NCI-H1436 (cell line): Measurements from ENCODE around the gene OARD1.
A peak's percentile ranks its signal among the peaks of the same experiment; 100 is the strongest.

ENCODE experiments used
- DNase-seq: peaks from one replicate; lab custom pipeline; 2025; lab: John Stamatoyannopoulos, UW

Gene OARD1

GRCh38 chr6:41074692-41075436 lies 2.7 kb upstream of the OARD1 start:
- DNase-seq = no peak

DNA sequence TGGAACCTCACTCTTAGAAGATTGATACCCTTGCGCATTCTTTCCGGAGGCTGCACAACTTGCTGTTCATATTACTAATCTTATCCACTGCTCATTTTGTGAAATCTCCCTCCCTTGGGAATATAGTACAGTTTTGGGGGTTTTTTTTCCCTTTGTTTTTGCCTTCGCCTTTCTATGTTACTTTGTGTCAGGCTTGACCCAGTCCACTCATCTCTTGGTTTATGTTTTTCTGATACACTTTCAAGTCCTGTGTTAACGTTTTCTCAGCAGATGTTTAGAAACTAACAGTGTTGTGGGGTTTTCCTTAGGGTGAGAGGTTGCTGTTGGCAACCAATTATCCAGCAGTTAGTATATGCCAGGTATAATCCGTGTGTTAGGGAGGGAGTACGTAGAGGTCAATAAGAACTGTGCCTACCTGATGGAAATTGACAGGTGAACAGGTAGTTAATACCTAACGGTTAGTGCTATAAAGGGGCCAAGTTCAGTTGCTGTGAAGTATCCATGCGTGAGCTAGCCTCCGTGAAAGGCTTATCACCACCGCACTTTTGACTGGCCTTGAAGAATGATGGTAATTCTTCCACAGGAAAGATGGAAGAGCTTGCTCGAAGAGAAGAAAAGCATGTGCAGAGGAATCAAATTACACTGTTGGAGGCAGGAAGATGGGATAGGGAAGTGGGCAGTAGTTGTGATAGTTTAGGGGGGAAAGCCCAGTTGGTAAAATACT lies 2.0 kb upstream of the OARD1 start:
- no peak for DNase-seq

- peak; percentile 81 for DNase-seq
Measured at GRCh38 chr6:41073203-41073967, 1.2 kb upstream of the OARD1 start.

- DNase-seq = no peak
Measured at GRCh38 chr6:41072836-41073202, 663 bp upstream of the OARD1 start, which contains the start of gene NFYA. Gene NFYA (plus strand): TSS chr6:41072974. CDS start chr6:41079090, 6,116 bp downstream.

- DNase-seq = no peak
Measured at GRCh38 chr6:41071501-41071922, 644 bp downstream of the OARD1 start.

- DNase-seq = peak; percentile 62
Measured at GRCh38 chr6:41066867-41067304, 5.3 kb downstream of the OARD1 start.

DNA sequence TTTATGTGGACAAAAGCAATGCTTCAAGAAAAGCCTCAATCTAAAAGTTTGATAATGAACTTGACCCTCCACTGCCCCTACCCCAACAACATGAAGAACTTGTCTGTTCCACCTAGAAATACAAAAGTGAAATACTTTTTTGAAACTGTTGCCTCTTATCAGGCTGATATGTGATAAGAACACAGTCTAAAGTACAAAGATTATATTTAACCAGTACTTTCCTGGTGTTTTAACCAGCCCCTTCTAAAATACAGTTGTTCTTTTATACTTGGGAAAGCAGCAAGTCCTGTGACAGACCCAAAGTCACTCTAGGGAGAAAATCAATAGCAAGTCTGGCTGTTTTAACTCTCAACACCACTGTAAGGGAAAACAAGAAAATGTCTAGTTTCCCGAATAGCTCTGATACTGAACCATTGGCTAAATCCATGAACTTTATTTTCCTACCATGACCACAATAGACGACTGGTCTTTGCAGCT lies 6.6 kb downstream of the OARD1 start:
- no peak for DNase-seq

- no peak for DNase-seq
Measured at GRCh38 chr6:41064841-41065240, 7.3 kb downstream of the OARD1 start.

GRCh38 chr6:41063884-41064285 lies 8.3 kb downstream of the OARD1 start:
- DNase-seq = no peak

DNA sequence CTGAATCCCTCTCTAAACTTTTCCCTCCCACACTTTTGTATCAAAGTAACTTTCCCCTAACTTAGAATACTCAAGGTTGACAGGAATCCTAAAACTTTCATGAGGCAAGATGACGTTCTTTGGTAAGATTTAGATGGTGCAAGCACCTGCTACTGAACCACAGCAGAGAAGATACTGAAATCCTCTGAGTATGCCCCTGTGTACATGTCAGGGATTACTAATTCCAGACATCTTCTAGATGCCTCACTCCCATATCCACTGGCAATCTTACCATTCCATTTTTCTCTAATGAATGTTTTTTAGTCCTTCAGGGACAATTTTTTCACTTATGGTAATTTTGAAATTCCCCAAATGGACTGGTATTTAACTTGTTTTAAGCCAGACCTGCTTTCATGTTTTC lies 10.1 kb downstream of the OARD1 start:
- DNase-seq = no peak

DNA sequence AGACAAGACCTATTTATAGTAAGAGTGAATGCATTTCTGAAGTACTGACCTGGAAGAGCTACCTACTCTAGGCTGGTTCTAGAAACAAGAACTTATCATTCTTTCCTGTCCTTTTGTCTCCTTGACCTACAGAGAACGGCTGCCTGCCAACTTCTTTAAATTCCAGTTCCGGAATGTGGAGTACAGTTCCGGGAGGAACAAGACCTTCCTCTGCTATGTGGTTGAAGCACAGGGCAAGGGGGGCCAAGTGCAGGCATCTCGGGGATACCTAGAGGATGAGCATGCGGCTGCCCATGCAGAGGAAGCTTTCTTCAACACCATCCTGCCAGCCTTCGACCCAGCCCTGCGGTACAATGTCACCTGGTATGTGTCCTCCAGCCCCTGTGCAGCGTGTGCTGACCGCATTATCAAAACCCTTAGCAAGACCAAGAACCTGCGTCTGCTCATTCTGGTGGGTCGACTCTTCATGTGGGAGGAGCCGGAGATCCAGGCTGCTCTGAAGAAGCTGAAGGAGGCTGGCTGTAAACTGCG lies 10.9 kb downstream of the OARD1 start:
- no peak for DNase-seq

- DNase-seq = no peak
Measured at GRCh38 chr6:41059556-41059955, 12.6 kb downstream of the OARD1 start.

DNA sequence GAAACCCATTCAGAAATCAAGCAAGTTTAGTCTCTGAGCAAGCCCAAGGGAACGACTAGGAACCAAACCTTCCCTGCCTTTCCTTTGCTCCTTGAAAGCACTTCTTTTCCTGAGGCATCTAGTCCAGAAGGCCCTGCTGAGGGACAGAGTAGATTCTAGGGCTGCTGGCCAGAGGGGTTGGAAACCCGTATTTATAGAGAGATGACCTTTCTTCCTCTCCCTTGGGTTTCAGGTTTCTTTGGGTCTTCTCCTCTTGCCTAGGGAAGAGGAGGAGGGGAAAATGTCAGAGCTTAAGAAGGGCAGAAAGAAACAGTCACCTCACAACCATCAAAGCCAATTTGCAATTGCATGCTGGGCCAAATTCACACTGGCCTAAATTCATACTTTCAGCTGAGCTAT lies 13.4 kb downstream of the OARD1 start:
- no peak for DNase-seq

GRCh38 chr6:41056768-41057490 lies 15.2 kb downstream of the OARD1 start:
- DNase-seq = no peak

DNA sequence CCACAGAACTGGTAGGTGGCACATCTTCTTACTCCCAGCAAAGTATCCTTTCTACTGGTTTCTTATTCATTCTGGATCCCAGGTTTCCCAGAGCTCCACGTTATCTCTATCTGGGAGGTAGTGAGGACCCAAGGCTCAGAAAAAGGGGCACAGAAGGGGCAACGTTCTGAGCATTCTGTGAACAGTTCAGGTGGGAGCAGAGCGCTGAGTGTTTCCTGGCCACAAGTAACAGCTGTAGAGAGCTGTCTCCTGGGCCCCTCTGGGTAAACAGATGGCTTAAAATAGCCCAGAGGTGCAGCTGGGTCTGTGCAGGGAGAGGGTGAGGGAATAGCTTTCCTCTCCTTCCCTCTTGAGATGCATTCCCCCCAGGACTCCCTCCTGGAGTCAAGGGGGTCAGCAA lies 17.0 kb downstream of the OARD1 start:
- DNase-seq = no peak

- DNase-seq = no peak
Measured at GRCh38 chr6:41054511-41054910, 17.6 kb downstream of the OARD1 start.

DNA sequence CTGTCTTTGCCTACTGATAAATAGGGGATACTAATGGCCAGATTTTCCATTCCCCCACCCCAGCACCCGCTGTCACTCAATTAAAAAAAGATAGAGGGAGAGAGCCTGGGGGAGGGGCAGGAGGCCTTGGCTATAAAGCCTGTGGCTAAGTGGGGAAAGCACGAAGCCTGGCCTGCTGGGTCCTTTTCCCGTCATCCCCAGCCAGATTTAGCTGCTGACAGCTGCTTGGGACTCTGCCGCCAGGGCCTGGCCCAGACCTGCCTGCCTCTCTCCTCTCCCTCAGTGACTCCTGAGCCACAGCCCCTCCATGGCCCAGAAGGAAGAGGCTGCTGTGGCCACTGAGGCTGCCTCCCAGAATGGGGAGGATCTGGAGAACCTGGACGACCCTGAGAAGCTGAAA lies 19.1 kb downstream of the OARD1 start, which contains the start of gene APOBEC2:
Gene APOBEC2 (plus strand): TSS at position 162 of the 400 bp plus-strand sequence. CDS start 146 bp downstream, at position 308.
- no peak for DNase-seq

- DNase-seq = no peak
Measured at GRCh38 chr6:41051873-41052272, 20.3 kb downstream of the OARD1 start.

DNA sequence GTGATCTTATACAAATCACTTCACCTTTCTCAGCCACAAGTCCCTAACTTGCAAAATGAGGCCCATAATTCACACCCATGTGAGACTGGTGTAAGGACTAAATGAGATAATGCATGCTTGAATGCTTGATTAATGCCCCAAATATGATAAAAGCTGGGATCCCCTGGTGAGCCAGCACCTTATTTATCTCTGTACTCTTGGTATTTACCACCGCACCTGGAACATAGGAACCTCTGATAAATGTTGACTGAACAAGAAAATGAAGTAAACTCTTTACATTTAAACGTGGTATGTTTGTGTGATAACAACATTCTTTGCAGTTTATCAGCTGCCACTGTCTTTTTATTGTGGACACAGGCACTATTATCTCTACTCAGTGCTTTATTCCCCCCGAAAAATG lies 21.6 kb downstream of the OARD1 start:
- no peak for DNase-seq

- DNase-seq = no peak
Measured at GRCh38 chr6:41049955-41050354, 22.2 kb downstream of the OARD1 start.

GRCh38 chr6:41049521-41049920 lies 22.6 kb downstream of the OARD1 start:
- no peak for DNase-seq
